ENCODE measurements around the gene PDE8B.

DNA sequence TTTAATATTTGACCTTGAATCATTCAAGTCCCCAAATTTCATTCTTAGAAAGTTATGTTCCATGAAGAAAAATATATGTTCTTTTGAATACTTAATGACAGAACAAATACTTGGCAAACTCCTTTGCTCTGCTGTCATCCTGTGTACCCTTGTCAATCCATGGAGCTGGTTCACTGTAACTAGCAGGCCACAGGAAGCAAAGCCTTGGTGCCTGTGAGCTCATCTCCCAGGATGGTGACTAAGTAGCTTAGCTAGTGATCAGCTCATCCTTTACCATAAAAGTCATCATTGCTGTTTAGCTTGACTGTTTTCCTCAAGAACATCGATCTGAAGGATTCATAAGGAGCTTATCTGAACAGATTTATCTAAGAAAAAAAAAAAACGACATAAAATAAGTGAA lies 216.2 kb downstream of the PDE8B start:
- TF ChIP-seq, protein P1, sequence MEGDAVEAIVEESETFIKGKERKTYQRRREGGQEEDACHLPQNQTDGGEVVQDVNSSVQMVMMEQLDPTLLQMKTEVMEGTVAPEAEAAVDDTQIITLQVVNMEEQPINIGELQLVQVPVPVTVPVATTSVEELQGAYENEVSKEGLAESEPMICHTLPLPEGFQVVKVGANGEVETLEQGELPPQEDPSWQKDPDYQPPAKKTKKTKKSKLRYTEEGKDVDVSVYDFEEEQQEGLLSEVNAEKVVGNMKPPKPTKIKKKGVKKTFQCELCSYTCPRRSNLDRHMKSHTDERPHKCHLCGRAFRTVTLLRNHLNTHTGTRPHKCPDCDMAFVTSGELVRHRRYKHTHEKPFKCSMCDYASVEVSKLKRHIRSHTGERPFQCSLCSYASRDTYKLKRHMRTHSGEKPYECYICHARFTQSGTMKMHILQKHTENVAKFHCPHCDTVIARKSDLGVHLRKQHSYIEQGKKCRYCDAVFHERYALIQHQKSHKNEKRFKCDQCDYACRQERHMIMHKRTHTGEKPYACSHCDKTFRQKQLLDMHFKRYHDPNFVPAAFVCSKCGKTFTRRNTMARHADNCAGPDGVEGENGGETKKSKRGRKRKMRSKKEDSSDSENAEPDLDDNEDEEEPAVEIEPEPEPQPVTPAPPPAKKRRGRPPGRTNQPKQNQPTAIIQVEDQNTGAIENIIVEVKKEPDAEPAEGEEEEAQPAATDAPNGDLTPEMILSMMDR (IDR thresholded peaks at IDR 0.05 in 4 of 5, conservative IDR thresholded peaks at IDR 0.05 in 1 of 5) = no peak
- no peak for TF ChIP-seq POLR2A (IDR thresholded peaks at IDR 0.05)

Measured in gastrocnemius medialis (tissue), 4 donors.